Measurements from ENCODE around the gene HYAL4.
A peak's percentile ranks its signal among the peaks of the same experiment; 100 is the strongest.
"Not testable (repeated sequence)": the region's sequence is repeated elsewhere in the genome, so short reads cannot be mapped to it uniquely, and the experiment has no call there.

The HYAL4 gene

DNA sequence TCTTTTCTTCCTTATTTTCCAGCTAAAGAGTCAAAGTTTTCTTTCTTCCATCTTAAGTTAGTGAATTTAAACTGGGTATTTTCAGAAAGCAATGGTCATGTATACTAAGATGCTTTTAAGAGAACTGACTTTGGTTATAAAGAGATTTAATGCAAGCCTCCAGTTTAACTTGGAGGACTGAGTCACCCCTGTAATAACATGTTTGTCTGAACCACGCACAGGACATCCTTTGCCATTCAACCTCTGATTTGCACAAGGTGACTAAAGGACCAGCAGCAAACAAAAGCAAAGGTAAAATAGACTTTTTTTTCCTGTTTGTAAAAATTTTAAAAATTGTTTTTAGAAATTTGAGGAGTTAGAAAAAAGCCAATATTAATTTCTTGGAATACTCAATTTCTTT is 2.9 kb downstream of the HYAL4 start:
- FAIRE-seq, result no peak

- FAIRE-seq, result no peak
Measured at GRCh38 chr7:123849855-123850254, 4.9 kb downstream of the HYAL4 start.

GRCh38 chr7:123851404-123851803 is 6.4 kb downstream of the HYAL4 start:
- FAIRE-seq, result not testable (repeated sequence)

DNA sequence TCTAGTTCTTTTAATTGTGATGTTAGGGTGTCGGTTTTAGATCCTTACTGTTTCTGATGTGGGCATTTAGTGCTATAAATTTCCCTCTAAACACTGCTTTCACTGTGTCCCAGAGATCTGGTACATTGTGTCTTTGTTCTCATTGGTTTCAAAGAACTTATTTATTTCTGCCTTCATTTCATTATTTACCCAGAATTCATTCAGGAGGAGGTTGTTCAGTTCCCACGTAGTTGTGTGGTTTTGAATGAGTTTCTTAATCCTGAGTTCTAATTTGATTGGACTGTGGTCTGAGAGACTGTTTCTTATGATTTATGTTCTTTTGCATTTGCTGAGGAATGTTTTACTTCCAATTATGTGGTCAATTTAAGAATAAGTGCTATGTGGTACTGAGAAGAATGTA is 9.3 kb downstream of the HYAL4 start:
- FAIRE-seq, result not testable (repeated sequence)

DNA sequence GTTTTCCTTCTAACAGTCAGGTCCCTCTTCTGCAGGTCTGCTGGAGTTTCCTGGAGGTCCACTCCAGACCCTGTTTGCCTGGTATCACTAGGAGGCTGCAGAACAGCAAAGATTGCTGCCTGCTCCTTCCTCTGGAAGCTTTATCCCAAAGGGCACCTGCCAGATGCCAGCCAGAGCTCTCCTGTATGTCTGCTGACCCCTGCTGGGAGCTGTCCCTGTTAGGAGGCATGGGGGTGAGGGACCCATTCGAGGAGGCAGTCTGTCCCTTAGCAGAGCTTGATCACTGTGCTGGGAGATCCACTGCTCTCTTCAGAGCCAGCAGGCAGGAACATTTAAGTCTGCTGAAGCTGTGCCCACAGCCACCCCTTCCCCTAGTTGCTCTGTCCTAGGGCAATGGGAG is 11.5 kb downstream of the HYAL4 start:
- not testable (repeated sequence) for FAIRE-seq

DNA sequence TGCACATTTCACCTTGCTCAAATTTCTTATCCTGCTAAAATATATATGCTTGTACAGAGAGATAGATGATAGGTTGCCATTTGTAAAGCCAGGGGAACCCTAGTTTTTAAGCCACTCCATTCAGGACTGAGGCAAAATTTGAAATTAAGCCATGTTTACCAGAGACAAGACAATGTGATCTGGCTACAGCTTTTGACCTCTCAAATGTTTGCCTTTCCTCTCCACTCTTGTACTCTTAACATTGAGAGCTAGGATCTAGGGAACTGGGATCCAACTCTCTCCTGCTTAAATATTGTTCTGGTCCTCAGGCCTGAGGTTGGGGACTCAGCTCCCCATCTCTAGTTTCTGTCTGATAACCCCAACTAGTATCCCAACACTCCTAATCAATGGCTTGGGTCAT is 15.9 kb downstream of the HYAL4 start:
- FAIRE-seq, result no peak

DNA sequence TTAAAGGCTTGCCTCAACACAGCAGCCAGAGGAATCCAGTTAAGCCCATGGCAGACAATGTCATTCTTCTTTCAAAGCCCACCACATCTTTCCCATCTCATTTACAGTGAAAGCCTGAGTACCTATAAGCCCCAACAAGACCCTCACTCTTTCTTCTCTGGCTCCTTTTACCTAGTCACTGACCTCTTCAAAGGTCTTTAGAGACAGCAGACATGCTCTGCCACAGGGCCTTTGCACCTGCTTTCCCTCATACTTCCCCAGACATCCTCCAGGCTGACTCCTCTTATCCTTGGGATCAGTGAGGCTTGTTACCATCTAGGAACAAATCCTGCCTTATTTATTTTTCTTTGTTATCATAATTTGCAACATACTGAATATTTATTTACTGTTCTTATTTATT is 17.8 kb downstream of the HYAL4 start:
- no peak for FAIRE-seq

- FAIRE-seq, result no peak
Measured at GRCh38 chr7:123863461-123863860, 18.5 kb downstream of the HYAL4 start.

DNA sequence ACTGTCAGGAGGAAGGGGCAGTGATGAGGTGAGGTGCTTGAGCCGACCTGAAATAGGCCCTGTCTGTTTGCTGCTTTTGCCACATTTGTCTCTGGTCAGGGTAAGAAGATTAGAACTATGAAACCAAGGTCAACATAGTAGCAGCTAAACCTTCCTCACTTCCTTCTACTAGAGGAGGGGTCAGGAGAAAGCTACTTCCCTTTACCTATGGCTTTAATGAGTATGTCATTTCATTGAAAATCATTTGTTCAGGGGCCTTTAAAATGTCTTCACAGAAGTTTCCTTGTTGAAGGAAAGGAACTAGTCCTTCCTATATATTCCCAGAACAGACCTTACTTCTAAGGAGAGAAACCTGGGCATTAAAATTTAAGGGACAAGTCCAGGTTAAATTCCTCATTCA is 19.0 kb downstream of the HYAL4 start:
- FAIRE-seq, result no peak

DNA sequence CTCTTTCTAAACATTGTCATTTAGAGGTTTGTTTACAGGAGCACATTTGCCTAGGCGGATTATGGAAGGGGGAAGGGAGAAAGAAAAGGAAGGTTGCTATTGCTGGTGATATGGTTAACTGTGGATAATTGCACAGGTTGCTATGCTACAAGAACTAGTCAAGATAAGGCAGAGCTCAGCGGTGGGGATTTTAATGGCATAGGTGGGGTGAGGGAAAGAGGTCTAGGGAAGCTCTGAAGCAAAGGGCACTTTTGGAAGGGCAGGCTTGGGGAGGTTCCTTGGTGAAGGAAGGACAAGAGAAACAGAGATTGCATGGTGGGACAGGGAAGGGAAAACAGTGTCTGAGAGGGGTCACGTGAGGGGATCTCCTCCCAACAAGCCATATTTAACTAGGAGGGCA is 19.5 kb downstream of the HYAL4 start:
- FAIRE-seq, result no peak

- FAIRE-seq, result no peak
Measured at GRCh38 chr7:123864966-123865365, 20.0 kb downstream of the HYAL4 start.

DNA sequence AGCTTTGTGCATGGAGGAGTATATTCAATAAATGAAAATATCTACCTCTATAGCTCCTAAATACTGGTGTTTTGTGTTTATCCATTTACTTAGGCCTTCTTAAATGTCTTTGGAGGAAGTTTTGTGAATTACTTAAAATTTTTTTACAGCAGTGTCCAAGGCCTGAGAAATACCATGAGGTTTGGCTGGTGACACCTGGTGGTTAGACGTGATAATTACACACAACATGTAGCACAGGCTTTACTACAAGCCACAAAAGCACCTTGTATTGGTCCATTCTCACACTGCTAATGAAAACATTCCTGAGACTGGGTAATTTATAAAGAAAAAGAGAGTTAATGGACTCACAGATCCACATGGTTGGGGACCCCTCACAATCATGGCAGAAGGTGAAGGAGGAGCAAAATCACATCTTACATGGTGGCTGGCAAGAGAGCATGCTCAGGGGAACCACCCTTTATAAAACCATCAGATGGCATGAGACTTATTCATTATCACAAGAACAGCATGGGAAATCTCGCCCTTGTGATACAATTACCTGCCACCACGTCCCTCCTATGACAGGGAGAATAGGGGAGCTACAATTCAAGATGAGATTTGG is 20.6 kb downstream of the HYAL4 start:
- peak; percentile 95 for FAIRE-seq

DNA sequence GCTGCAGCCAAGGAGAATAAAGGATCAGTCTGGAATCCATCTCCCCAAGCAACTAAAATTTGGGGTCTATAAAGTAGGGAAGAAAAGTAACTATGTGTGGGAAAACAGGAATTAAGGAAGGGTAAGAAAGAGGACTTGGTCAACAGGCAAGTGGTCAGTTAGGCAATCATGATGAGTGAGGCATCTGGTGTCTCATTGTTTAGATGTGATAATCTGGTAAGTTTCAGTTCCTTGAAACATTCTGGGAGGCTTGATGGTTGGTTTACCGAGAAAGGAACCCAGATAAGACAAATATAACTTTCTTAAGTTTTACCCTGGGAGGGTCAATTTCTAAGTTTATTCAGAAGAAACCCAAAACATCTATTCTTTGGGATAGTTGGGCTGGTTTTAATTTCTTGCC is 22.3 kb downstream of the HYAL4 start:
- no peak for FAIRE-seq

DNA sequence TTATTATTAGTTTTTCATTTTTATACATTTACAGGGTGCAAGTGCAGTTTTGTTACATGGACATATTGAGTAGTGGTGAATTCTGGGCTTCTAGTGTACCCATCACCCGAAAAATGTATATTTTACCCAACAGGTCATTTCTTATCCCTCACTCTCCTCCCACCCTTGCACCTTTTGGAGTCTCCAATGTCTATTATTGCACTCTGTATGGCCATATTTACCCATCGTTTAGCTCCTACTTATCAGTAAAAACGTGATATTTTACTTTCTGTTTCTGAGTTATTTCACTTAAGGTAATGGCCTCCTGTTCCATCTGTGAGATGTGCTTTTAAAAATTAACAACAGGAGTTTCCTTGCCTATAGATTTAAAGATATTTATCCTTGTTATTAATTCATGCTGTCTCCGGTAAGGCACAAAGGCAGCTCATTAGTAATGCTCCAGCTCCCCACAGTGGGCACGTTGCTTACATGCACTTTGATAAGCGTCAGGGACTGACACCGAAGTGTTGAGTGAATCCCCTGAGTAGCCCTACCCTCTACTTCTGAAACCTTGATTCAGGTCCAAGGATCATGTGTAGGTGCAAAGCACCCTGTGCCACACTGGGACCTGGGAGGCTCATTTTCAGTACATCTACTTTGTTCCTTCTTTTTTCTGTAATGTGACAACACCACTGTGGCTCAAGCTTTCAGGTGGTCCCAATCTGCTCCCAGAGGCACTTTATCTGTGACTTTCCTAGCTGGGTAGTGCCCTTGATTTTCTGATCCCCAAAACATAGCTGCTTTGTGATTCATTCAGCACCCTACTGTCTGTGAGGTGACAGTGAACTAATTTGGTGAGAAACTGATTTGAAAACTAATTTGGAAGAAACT is 27.3 kb downstream of the HYAL4 start:
- peak; percentile 9 for FAIRE-seq

DNA sequence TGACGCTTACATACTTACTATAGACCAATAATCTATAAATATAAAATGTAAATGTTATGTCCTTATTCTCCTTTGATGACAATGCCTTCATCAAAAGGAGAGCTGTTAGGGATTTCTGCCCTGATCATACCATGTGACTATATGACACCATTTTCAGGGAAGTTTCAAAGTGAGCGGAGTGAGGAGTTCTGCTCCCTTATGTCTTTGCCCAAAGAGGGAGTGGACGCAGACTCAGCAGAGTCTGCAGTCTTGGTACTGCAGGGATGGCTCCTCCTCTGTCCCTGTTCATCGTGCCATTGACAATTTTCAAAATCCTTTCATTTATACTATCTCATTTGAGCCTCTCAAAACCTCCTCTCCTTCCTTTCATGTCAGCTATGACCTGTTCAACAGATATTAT is 27.9 kb downstream of the HYAL4 start:
- no peak for FAIRE-seq

- FAIRE-seq, result no peak
Measured at GRCh38 chr7:123876557-123877256, 31.7 kb downstream of the HYAL4 start.

DNA sequence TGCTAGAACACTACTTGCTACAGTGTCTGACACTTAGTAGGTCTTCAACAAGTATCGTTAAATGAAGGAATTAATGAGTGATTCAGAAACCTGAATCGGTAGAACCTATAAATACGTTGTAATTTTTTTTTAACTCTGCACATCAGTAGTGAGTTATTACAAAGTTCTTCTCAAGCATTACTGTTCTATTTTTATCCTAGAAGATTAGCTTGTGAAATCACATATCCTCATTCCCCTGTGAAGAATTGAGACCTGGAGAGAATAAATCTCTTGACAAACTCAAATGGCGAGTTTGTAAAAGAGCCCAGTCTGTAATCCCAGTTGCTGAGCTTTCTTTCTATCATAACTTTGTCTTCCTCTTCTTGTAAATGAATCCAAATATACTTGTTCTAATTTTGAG is 34.7 kb downstream of the HYAL4 start:
- no peak for FAIRE-seq

- FAIRE-seq, result no peak
Measured at GRCh38 chr7:123881300-123881699, 36.3 kb downstream of the HYAL4 start.

DNA sequence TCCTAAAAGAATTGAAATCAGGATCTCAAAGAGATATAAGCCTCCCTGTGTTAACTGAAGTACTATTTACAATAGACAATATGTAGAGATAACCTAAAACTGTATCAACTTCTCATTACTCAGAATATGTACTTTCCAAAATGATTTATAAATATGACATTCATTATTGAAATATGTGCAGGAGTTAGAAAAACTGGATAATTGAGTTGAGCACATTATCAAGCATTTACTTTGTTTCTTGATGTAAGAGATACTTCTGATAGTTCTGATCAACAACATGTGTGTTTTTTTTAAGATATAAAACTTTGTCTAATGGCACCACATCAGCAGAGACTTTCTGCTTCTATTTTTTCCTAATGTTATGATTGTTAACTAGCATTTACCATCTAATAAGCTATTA is 38.2 kb downstream of the HYAL4 start:
- peak; percentile 3 for FAIRE-seq

GRCh38 chr7:123888192-123888591 is 43.2 kb downstream of the HYAL4 start:
- no peak for FAIRE-seq

DNA sequence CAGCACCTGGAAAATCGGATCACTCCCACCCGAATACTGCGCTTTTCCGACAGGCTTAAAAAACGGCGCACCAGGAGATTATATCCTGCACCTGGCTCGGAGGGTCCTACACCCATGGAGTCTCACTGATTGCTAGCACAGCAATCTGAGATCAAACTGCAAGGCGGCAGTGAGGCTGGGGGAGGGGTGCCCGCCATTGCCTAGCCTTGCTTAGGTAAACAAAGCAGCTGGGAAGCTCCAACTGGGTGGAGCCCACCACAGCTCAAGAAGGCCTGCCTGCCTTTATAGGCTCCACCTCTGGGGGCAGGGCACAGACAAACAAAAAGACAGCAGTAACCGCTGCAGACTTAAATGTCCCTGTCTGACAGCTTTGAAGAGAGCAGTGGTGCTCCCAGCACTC is 49.8 kb downstream of the HYAL4 start:
- FAIRE-seq, result not testable (repeated sequence)

- no peak for FAIRE-seq
Measured at GRCh38 chr7:123901101-123901500, 56.1 kb downstream of the HYAL4 start.

DNA sequence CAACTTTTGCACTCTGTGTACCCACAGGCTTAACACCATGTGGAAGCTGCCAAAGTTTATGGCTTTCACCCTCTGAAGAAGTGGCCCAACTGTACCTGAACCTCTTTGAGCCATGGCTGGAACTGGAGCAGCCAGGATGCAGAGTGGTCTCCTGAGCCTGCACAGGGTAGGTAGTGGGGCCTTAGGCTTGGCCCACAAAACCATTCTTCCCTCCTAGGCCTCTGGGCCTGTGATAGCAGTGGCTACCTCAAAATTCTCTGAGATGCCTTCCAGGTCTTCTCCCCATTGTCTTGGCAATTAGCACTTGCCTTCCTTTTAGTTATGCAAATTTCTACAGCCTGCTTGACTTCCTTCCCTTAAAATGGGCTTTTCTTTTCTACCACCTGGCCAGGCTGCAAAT is 60.7 kb downstream of the HYAL4 start:
- FAIRE-seq, result no peak

DNA sequence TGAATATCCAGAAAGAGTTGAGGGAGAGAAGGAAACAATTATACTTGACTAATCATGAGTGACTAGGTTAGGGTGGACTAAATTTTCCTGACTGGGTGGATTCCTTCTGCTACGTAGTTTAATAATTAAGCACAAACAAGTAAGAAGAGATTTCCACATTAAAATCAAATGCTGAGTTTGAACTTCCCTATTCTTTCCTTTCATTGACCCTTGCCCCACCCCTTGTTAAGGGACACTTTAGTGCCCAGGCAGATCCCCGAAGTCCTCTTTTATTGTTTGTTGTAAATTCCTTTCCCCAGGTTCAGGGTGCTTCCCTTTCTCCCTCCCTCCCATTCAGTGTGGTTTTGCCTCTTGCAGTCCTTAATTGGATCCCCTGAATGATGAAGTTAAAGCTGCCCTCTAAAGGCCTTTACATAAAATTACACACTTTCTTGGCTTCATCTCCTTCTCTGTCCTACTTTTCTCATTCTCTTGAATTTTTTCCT is 71.3 kb downstream of the HYAL4 start:
- FAIRE-seq, result peak; percentile 60
